ENCODE data around the gene TSPAN11. TPM values are rescaled to one million over a fixed set of nuclear protein-coding genes. Genes with fewer than 3 reads are reported as not detected.

Gene TSPAN11
- total RNA-seq, 1 experiment from 2014 or later: 4.6 TPM

DNA sequence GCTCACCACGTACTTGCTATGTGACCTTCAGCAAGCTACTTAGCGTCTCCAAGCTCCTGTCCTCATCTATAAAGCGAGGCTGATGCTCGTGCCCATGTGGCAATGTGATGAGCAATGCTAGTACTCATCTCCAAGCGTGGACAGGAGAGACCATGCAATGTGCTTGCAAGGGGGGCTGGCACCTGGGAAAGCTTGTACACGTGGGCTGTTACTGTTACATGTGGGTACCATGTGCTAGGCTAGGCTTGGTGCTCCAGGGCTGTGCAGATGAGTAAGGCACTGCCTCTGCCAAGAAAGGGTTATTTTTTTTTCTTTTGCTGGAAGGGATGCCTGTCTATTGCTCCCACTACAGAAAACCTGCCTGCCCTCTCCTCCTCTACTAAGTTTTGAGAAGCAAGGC, 46.6 kb downstream of the TSPAN11 start:
- no peak for DNase-seq (ENCODE audit: low spot score)
- Mint-ChIP-seq H3K4me3 (no peak overlapping the region), H3K36me3 (no peaks in the 10 kb centered on the region), H3K9me3 (no peaks in the 10 kb centered on the region), H3K4me1 (peaks cover 34% of the 10 kb centered on the region), H3K27me3 (ENCODE audit: low read depth) (peaks cover 2% of the 10 kb centered on the region; the same call in 1 of the 2 replicates), H3K27ac (no peak overlapping the region)
- ATAC-seq: no peak
- ChIA-PET CTCF (interaction anchor here (0.5 to 2.1 kb wide), 5 partner anchors 14 to 277 kb away, joined by 3 to 10 read pairs (median 6); partner anchors contain the start of gene IPO8), POLR2A (interaction anchor here (1.0 kb wide), 1 partner anchor 55 kb away, joined by 3 read pairs; no protein-coding TSS in a partner anchor)
- TF ChIP-seq STAT6 (CRISPR knock-in tag; conservative IDR thresholded peaks at IDR 0.05; ENCODE audit: low read depth): no peak
- TF ChIP-seq ZNF396 (CRISPR knock-in tag; IDR thresholded peaks at IDR 0.05; ENCODE audit: borderline replicate concordance): no peak
- no peak for TF ChIP-seq TEAD1 (CRISPR knock-in tag; IDR thresholded peaks at IDR 0.05)
- TF ChIP-seq PRRX2 (CRISPR knock-in tag; IDR thresholded peaks at IDR 0.05): no peak
- TF ChIP-seq KAT7 (CRISPR knock-in tag; IDR thresholded peaks at IDR 0.05; ENCODE audit: borderline replicate concordance): no peak
- TF ChIP-seq RORB (CRISPR knock-in tag; IDR thresholded peaks at IDR 0.05): no peak
- no peak for TF ChIP-seq TEAD4 (CRISPR knock-in tag; IDR thresholded peaks at IDR 0.05)
- no peak for TF ChIP-seq ZNF317 (CRISPR knock-in tag; IDR thresholded peaks at IDR 0.05; ENCODE audit: borderline replicate concordance, low read depth)
- TF ChIP-seq, protein P1, sequence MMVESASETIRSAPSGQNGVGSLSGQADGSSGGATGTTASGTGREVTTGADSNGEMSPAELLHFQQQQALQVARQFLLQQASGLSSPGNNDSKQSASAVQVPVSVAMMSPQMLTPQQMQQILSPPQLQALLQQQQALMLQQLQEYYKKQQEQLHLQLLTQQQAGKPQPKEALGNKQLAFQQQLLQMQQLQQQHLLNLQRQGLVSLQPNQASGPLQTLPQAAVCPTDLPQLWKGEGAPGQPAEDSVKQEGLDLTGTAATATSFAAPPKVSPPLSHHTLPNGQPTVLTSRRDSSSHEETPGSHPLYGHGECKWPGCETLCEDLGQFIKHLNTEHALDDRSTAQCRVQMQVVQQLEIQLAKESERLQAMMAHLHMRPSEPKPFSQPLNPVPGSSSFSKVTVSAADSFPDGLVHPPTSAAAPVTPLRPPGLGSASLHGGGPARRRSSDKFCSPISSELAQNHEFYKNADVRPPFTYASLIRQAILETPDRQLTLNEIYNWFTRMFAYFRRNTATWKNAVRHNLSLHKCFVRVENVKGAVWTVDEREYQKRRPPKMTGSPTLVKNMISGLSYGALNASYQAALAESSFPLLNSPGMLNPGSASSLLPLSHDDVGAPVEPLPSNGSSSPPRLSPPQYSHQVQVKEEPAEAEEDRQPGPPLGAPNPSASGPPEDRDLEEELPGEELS (CRISPR knock-in tag; IDR thresholded peaks at IDR 0.05): no peak
- no peak for TF ChIP-seq ZSCAN18 (CRISPR knock-in tag; IDR thresholded peaks at IDR 0.05)
- TF ChIP-seq, protein P2, sequence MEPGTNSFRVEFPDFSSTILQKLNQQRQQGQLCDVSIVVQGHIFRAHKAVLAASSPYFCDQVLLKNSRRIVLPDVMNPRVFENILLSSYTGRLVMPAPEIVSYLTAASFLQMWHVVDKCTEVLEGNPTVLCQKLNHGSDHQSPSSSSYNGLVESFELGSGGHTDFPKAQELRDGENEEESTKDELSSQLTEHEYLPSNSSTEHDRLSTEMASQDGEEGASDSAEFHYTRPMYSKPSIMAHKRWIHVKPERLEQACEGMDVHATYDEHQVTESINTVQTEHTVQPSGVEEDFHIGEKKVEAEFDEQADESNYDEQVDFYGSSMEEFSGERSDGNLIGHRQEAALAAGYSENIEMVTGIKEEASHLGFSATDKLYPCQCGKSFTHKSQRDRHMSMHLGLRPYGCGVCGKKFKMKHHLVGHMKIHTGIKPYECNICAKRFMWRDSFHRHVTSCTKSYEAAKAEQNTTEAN (CRISPR knock-in tag; IDR thresholded peaks at IDR 0.05): no peak
- TF ChIP-seq, protein P3, sequence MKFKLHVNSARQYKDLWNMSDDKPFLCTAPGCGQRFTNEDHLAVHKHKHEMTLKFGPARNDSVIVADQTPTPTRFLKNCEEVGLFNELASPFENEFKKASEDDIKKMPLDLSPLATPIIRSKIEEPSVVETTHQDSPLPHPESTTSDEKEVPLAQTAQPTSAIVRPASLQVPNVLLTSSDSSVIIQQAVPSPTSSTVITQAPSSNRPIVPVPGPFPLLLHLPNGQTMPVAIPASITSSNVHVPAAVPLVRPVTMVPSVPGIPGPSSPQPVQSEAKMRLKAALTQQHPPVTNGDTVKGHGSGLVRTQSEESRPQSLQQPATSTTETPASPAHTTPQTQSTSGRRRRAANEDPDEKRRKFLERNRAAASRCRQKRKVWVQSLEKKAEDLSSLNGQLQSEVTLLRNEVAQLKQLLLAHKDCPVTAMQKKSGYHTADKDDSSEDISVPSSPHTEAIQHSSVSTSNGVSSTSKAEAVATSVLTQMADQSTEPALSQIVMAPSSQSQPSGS (CRISPR knock-in tag; IDR thresholded peaks at IDR 0.05; ENCODE audit: borderline replicate concordance, low read depth): no peak
- TF ChIP-seq ELF4 (CRISPR knock-in tag; IDR thresholded peaks at IDR 0.05; ENCODE audit: low read depth): no peak
- TF ChIP-seq FOXJ3 (CRISPR knock-in tag; IDR thresholded peaks at IDR 0.05; ENCODE audit: borderline replicate concordance): no peak

DNA sequence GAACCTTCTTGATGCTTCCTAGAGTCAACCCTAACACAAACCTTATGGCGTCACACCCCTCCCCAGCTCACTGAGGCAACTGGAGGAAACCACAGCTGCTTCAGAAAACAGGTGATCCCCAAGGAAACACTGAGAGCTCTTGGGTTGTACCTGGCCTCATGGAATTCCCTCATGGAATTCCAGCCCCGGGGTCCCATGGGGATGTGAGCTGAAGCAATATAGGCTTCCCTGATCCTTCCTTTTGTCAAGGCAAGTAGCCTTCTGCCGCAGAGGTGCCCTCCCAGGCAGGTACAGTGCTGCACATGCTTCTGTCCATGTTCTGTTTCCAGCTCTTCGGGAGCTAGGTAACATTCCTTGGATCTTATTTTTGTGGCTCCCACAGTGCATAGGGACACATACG, 47.3 kb downstream of the TSPAN11 start:
- CTCF ChIA-PET: interaction anchor here (0.8 to 2.8 kb wide), 5 partner anchors 12 to 122 kb away, joined by 3 to 17 read pairs (median 7); no protein-coding TSS in a partner anchor
- TF ChIP-seq ZNF121 (CRISPR knock-in tag; IDR thresholded peaks at IDR 0.05) (no peak), ZNF416 (CRISPR knock-in tag; IDR thresholded peaks at IDR 0.05) (no peak), IRF2 (CRISPR knock-in tag; IDR thresholded peaks at IDR 0.05; ENCODE audit: borderline replicate concordance, low read depth) (no peak), MYBL2 (CRISPR knock-in tag; IDR thresholded peaks at IDR 0.05) (no peak), FOXP1 (CRISPR knock-in tag; IDR thresholded peaks at IDR 0.05; ENCODE audit: borderline replicate concordance) (no peak), TEAD1 (CRISPR knock-in tag; IDR thresholded peaks at IDR 0.05) (no peak), MAX (CRISPR knock-in tag; IDR thresholded peaks at IDR 0.05) (no peak), GTF2I (CRISPR knock-in tag; conservative IDR thresholded peaks at IDR 0.05) (no peak), GRHL2 (CRISPR knock-in tag; IDR thresholded peaks at IDR 0.05; ENCODE audit: insufficient replicate concordance, severe bottlenecking) (no peak), NFE2L1 (CRISPR knock-in tag; IDR thresholded peaks at IDR 0.05) (no peak)
- TF ChIP-seq, protein P4, sequence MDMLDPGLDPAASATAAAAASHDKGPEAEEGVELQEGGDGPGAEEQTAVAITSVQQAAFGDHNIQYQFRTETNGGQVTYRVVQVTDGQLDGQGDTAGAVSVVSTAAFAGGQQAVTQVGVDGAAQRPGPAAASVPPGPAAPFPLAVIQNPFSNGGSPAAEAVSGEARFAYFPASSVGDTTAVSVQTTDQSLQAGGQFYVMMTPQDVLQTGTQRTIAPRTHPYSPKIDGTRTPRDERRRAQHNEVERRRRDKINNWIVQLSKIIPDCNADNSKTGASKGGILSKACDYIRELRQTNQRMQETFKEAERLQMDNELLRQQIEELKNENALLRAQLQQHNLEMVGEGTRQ (CRISPR knock-in tag; IDR thresholded peaks at IDR 0.05): no peak

More for the DNA sequence above, 47.3 kb downstream of the TSPAN11 start:
- H3K4me3 Mint-ChIP-seq: no peak overlapping the region
- POLR2A ChIA-PET: interaction anchor here (1.0 kb wide), 1 partner anchor 55 kb away, joined by 3 read pairs; no protein-coding TSS in a partner anchor
- H3K9me3 Mint-ChIP-seq: no peaks in the 10 kb centered on the region
- H3K27me3 Mint-ChIP-seq (ENCODE audit: low read depth): peaks cover 2% of the 10 kb centered on the region; the same call in 1 of the 2 replicates
- peaks cover 38% of the 10 kb centered on the region for H3K4me1 Mint-ChIP-seq
- H3K36me3 Mint-ChIP-seq: no peaks in the 10 kb centered on the region
- ATAC-seq: peak; percentile 6; the same call in 1 of the 2 replicates
- H3K27ac Mint-ChIP-seq: no peak overlapping the region
- DNase-seq (ENCODE audit: low spot score): no peak
